Ovary (tissue), 9 donors: Measurements from ENCODE around the gene SPDYE17. TPM values are rescaled to one million over a fixed set of nuclear protein-coding genes. Genes with fewer than 3 reads are reported as not detected.
A peak's percentile ranks its signal among the peaks of the same experiment; 100 is the strongest.
"Not testable (repeated sequence)": the region's sequence is repeated elsewhere in the genome, so short reads cannot be mapped to it uniquely, and the experiment has no call there.

Source experiments
- DNase-seq, 5 donors: peaks; one replicate each; pipeline ENCODE4 v3.0.0-alpha.2; 2019 to 2020
- H3K27ac ChIP-seq, 2 donors: fragments of 200-600 bp; one replicate each; pipeline versions ENCODE4 v1.5.1 to v1.8.0; 2019 to 2022
- H3K27me3 ChIP-seq: fragments of 200-600 bp; one replicate; pipeline ENCODE4 v1.8.0; 2022
- H3K36me3 ChIP-seq: fragments of 200-600 bp; sonication (generic); one replicate; pipeline ENCODE4 v1.5.1; 2019
- H3K4me1 ChIP-seq: one replicate; pipeline ENCODE4 v1.8.1; 2013; ENCODE audit warnings: mild to moderate bottlenecking, moderate library complexity; ENCODE audit not compliant: insufficient read depth
- H3K4me3 ChIP-seq: fragments of 200-600 bp; sonication (generic); one replicate; pipeline ENCODE4 v1.5.1; 2017
- H3K9me3 ChIP-seq, 2 donors: fragments of 200-600 bp in 1 of 2; sonication (generic) in 1 of 2; one replicate each; pipeline versions ENCODE4 v1.5.1 to v1.8.1; 2013 to 2019; ENCODE audit warnings: mild to moderate bottlenecking in 1 of 2, moderate library complexity in 1 of 2
- WGBS, 3 donors: extraction: QIAGEN DNeasy Blood & Tissue Kit in 1 of 3; methylation state at CpG; one replicate each; pipeline versions ENCODE4 v1.1.5 to v1.1.7; 2013 to 2017; 5-methylcytosine and 5-hydroxymethylcytosine counted together
- intact Hi-C, 4 donors: fragments of 100-400 bp; cut with DNase I; formaldehyde crosslinking; loops; one replicate each; pipeline versions ENCODE4 v1.11.0 to v1.15.1; 2022 to 2023
- polyA plus RNA-seq, 2 donors: library from polyadenylated mRNA; stranded (reverse); fragments of 200-250 nt in 1 of 2; fragments of 350-450 nt in 1 of 2; fragmentation: Illumina TruSeq in 1 of 2; extraction: RNeasy Lipid Tissue Mini Kit (QIAGEN cat#74804) in 1 of 2; gene quantifications; one replicate each; pipeline ENCODE4 v1.2.3, GENCODE V29; 2013 to 2014
- total RNA-seq, 7 donors: library from RNA; depleted of rRNA in 2 of 7; stranded (reverse); fragments of >200 nt in 2 of 7; fragmentation: NEBNext Ultra II Directional in 3 of 7; extraction: Animal tissue kit (Norgen Biotek cat#: 25700) in 3 of 7; gene quantifications; one replicate each; pipeline versions ENCODE4 v1.1.0 to v1.2.4, GENCODE V29; 2016 to 2023
- donor health status: DM: no; HTN: no; CAD: no; lungs with moderate emphysema.
- donor health status: DM: no; HTN: no; CAD: no.
- donor health status: Bipolar disorder and iron deficiency.
- donor health status: DM: yes; HTN: yes; CAD: no.
- donor health status: DM: no; HTN: no; CAD: no.
- donor health status: DM: yes; HTN: yes; CAD: no.

SPDYE17 gene
- total and polyA plus RNA-seq, 9 donors: not detected

DNA sequence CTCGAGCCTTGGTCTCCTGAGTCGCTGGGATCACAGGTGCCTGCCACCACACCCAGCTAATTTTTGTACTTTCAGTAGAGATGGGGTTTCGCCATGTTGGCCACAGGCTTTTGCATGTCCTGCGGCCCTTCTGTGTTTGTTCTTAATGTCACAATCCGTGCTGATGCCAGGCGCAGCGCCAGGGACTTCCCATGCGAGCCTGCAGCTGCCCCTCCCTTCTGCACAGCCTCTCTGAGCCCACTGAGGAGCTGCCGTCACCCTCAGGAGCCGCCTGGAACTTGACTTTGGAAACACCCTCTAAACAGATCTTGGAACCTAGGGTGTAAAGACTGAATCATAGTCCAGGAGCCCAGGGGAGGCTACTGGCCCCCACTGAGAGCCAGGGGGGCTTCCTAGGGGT, 24.2 kb downstream of the SPDYE17 start:
- intact Hi-C loops, H3K4me1 ChIP-seq, H3K4me3 ChIP-seq, H3K9me3 ChIP-seq, H3K27me3 ChIP-seq, H3K27ac ChIP-seq, H3K36me3 ChIP-seq: not testable (repeated sequence)
- peak in 2 of 5 donors; percentile 41 to 59 for DNase-seq
- 66 to 84% (median 77%) methylated on average over 9 to 10 of the region's 10 CpGs for WGBS, 3 donors

GRCh38 chr7:77006127-77007110, 25.7 kb downstream of the SPDYE17 start:
- DNase-seq, H3K36me3 ChIP-seq, intact Hi-C loops, H3K4me3 ChIP-seq, H3K27me3 ChIP-seq, H3K27ac ChIP-seq, H3K9me3 ChIP-seq, H3K4me1 ChIP-seq: not testable (repeated sequence)
- WGBS, 3 donors: 83 to 90% (median 88%) methylated on average over 6 to 12 of the region's 22 CpGs

DNA sequence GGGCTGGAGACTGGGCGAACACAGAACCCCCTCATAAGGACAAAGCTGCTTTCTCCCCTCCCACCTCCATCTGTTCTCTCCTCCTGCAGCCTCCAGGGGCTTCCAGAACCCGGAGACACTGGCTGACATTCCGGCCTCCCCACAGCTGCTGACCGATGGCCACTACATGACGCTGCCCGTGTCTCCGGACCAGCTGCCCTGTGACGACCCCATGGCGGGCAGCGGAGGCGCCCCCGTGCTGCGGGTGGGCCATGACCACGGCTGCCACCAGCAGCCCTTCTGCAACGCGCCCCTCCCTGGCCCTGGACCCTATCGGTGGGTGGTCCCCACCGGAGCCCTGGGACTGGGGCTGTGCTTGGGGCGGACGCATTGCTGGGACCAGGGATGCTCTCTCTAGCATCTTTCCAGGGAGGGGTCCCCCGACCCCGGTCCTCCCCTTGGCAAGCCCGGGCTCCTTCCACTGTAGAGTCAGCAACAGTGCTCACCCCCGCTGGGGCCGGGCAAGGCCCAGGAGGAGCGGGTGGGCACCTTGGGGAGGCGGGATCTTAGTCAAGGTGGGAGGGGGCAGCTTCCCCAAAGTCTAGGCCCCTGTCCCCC, 26.6 kb downstream of the SPDYE17 start:
- WGBS, 3 donors: 77 to 91% (median 84%) methylated on average over 8 to 23 of the region's 27 CpGs
- intact Hi-C loops, H3K36me3 ChIP-seq, H3K27me3 ChIP-seq, H3K27ac ChIP-seq, DNase-seq, H3K4me3 ChIP-seq, H3K9me3 ChIP-seq, H3K4me1 ChIP-seq: not testable (repeated sequence)

DNA sequence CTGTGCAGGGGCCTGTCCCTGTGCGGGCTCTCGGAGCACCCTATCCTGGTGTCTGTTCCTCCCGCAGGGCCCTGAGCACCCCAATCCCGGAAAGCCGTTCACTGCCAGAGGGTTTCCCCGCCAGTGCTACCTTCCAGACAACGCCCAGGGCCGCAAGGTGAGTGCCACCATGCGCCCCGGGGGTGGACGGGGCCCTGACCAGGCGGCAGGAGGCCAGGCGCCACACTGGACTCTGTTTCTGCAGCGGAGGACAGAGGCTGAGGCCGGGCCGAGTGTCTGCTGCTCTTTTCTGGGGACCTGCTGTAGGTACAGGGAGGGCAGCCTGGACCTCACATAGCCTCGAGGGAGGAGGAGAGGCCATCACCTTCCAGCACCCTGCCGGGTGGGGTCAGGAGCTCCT, 28.0 kb downstream of the SPDYE17 start:
- intact Hi-C loops, H3K4me1 ChIP-seq, DNase-seq, H3K27me3 ChIP-seq, H3K27ac ChIP-seq, H3K9me3 ChIP-seq, H3K4me3 ChIP-seq, H3K36me3 ChIP-seq: not testable (repeated sequence)
- WGBS, 3 donors: 94% methylated on average over 12 of the region's 18 CpGs; no CpG with 5 or more reads in 2 of the 3 donors

GRCh38 chr7:77003241-77003640, 28.9 kb downstream of the SPDYE17 start:
- H3K4me1 ChIP-seq, H3K4me3 ChIP-seq, H3K27ac ChIP-seq, intact Hi-C loops, H3K9me3 ChIP-seq, DNase-seq, H3K36me3 ChIP-seq, H3K27me3 ChIP-seq: not testable (repeated sequence)
- 96 to 97% (median 96%) methylated on average over 9 to 10 of the region's 10 CpGs for WGBS, 3 donors

- DNase-seq, intact Hi-C loops: not testable (repeated sequence)
- 88 to 95% (median 88%) methylated on average over 18 to 21 of the region's 21 CpGs for WGBS, 3 donors
These were observed 29.4 kb downstream of the SPDYE17 start for GRCh38 chr7:77002678-77003233.

GRCh38 chr7:77002104-77002503, 30.1 kb downstream of the SPDYE17 start:
- H3K4me3 ChIP-seq, H3K9me3 ChIP-seq, intact Hi-C loops, H3K36me3 ChIP-seq, DNase-seq, H3K4me1 ChIP-seq, H3K27ac ChIP-seq, H3K27me3 ChIP-seq: not testable (repeated sequence)
- 74 to 86% (median 77%) methylated on average over 13 to 15 of the region's 15 CpGs for WGBS, 3 donors

More at GRCh38 chr7:77002678-77003233, 29.4 kb downstream of the SPDYE17 start:
- H3K4me1 ChIP-seq, H3K27me3 ChIP-seq, H3K27ac ChIP-seq, H3K4me3 ChIP-seq, H3K36me3 ChIP-seq, H3K9me3 ChIP-seq: not testable (repeated sequence)

DNA sequence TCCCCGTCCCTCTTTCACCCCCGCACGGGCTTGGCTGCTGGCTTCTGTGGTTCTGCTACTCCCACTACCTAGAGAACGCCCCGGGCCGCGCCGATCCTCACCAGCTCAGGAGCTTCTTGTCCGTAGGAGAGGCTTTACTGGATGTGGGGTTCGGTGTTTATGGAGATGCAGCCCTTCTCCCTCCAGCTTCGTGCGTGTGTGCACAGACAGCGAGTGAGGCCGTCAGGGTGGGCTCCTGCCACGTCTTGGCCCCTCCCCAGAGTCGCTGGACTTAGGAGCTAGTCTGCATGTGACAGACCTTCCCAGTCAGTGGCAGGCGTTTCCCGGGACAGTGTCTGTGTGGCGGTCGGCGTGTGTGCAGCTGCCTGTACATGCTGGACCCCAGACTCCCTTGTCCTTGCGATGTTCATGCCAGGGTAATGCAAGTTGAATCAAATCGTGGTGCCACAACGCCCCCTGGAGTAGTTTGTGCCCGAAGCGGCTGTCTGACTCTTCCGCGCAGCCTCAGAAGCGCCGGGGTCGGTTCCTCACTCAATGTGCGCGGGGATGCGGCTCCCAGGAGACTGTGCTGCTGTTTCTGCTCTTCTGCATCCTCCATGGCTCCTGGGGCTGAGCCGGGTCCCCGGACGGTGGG, 32.6 kb downstream of the SPDYE17 start:
- not testable (repeated sequence) for H3K9me3 ChIP-seq, H3K36me3 ChIP-seq, H3K4me1 ChIP-seq, DNase-seq, H3K4me3 ChIP-seq, H3K27me3 ChIP-seq, H3K27ac ChIP-seq
- intact Hi-C loops: loop anchor here in 1 of 4 donors (5.0 kb wide), 1 partner anchor 497 kb away; no protein-coding TSS in a partner anchor
- WGBS, 3 donors: 41 to 72% methylated on average over 15 to 17 of the region's 37 CpGs; no CpG with 5 or more reads in 1 of the 3 donors

DNA sequence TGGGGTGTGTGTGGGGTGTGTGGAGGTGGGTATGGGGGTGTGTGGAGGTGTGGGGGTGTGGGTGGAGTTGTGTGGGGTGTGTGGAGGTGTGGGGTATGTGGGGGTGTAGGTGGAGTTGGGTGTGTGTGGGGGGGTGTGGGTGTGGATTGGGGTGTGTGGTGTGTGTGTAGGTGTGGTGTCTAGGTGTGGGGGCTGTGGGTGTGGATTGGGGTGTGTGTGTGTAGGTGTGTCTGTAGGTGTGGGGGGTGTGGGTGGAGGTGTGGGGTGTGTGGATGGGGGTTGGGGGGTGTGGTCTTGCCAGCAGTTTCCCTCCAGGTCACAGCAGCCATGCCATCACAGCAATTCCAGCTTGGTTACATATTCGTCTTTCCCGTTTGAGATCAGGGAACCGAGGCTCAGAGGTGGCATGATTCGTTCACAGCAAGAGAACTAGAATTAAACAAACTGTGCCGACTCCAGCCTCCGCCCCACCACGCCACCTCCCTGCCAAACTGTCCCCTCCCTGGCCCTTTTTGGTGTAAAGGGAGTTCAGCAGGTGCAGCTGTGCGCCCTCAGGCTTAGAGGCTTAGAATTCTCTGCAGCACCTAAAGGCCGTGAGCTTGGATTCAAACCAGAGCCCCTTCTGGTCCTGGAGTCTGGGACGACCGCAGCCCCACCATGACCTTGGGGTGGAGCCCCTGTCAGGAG, 33.3 kb downstream of the SPDYE17 start:
- H3K4me3 ChIP-seq, H3K36me3 ChIP-seq, H3K9me3 ChIP-seq, H3K27ac ChIP-seq, H3K4me1 ChIP-seq, H3K27me3 ChIP-seq: not testable (repeated sequence)
- WGBS, 3 donors: 74 to 88% (median 75%) methylated on average over 8 to 11 of the region's 11 CpGs
- intact Hi-C loops: loop anchor here in 1 of 4 donors (5.0 kb wide), 1 partner anchor 497 kb away; no protein-coding TSS in a partner anchor
- peak in 1 of 5 donors; percentile 28 for DNase-seq
